H1 (cell line): ENCODE data around the gene CX3CR1. TPM values are rescaled to one million over a fixed set of nuclear protein-coding genes. Genes with fewer than 3 reads are reported as not detected.

Experiments used
- CBX8 ChIP-seq: fragments of 300-800, 300-1000 bp; sonication (generic); IDR thresholded peaks from 2 replicates; pipeline ENCODE4 v1.7.1; 2016; ENCODE audit warnings: low read depth, low read length, borderline replicate concordance
- CEBPB ChIP-seq: IDR thresholded peaks from 2 replicates; pipeline ENCODE4 v1.6.1; 2012; ENCODE audit warnings: low read depth, low read length
- KDM4A ChIP-seq: IDR thresholded peaks from one replicate; pipeline ENCODE4 v1.7.1; 2012; ENCODE audit warnings: low read depth, mild to moderate bottlenecking, moderate library complexity, low read length, inconsistent platforms; ENCODE audit not compliant: severe bottlenecking
- SP1 ChIP-seq: IDR thresholded peaks from 2 replicates; pipeline ENCODE4 v1.6.1; 2011; ENCODE audit warnings: low read depth, low read length
- SP4 ChIP-seq: IDR thresholded peaks from 2 replicates; pipeline ENCODE4 v1.6.1; 2012; ENCODE audit warnings: low read length, inconsistent platforms
- SRF ChIP-seq: IDR thresholded peaks from 2 replicates; pipeline ENCODE4 v1.6.1; 2011; ENCODE audit warnings: mild to moderate bottlenecking, low read depth, low read length, moderate library complexity
- SUZ12 ChIP-seq: fragments of 200-600 bp; sonication (generic); IDR thresholded peaks from 2 replicates; pipeline ENCODE4 v1.6.1; 2012; ENCODE audit warnings: mild to moderate bottlenecking, inconsistent platforms, low read length, moderate library complexity, mixed read lengths
- TAF1 ChIP-seq: IDR thresholded peaks from 2 replicates; pipeline ENCODE4 v1.6.1; 2011; ENCODE audit warnings: mild to moderate bottlenecking, low read depth, low read length
- polyA plus RNA-seq, 7 experiments: library from polyadenylated mRNA; depleted of rRNA in 3 of 7; stranded (reverse) in 5 of 7; unstranded in 2 of 7; fragments of >200 nt in 5 of 7; fragments of 200-250 nt in 2 of 7; gene quantifications; 1 replicate in 5 of 7; 2 replicates in 1 of 7; 4 replicates in 1 of 7; pipeline versions ENCODE4 v1.2.1 to v1.2.3, GENCODE V29; 2011 to 2013; ENCODE audit warnings: missing spikeins in 2 of 7, mixed read lengths in 2 of 7
- total RNA-seq: library from RNA; stranded (reverse); fragmentation: NEBNext Ultra II Directional; extraction: Animal tissue kit (Norgen Biotek cat#: 25700); gene quantifications from 2 replicates; pipeline ENCODE4 v1.2.1, GENCODE V29; 2021
- TF ChIP-seq, protein P1 (sequence below): fragments of 300-600 bp; sonication (generic); IDR thresholded peaks from 2 replicates; pipeline ENCODE4 v1.7.1; 2012; ENCODE audit warnings: low read length, moderate library complexity, mild to moderate bottlenecking, inconsistent platforms; ENCODE audit not compliant: insufficient replicate concordance
- TF ChIP-seq, protein P2 (sequence below), 3 experiments: IDR thresholded peaks; 1 replicate in 2 of 3; 2 replicates in 1 of 3; pipeline versions ENCODE4 v1.5.1 to v1.6.1; 2011; ENCODE audit warnings: low read length in 3 of 3, mild to moderate bottlenecking in 3 of 3, inconsistent platforms in 2 of 3, low read depth in 1 of 3, moderate library complexity in 1 of 3; ENCODE audit not compliant: insufficient read depth in 1 of 3; ENCODE audit errors: control extremely low read depth in 1 of 3

The CX3CR1 gene
- total and polyA plus RNA-seq, 2 of the 8 experiments (the other 6 are each of a cell fraction or from before 2014, with no cell fraction given) = 0.08 TPM; not detected in 1

- TF ChIP-seq, protein P1, sequence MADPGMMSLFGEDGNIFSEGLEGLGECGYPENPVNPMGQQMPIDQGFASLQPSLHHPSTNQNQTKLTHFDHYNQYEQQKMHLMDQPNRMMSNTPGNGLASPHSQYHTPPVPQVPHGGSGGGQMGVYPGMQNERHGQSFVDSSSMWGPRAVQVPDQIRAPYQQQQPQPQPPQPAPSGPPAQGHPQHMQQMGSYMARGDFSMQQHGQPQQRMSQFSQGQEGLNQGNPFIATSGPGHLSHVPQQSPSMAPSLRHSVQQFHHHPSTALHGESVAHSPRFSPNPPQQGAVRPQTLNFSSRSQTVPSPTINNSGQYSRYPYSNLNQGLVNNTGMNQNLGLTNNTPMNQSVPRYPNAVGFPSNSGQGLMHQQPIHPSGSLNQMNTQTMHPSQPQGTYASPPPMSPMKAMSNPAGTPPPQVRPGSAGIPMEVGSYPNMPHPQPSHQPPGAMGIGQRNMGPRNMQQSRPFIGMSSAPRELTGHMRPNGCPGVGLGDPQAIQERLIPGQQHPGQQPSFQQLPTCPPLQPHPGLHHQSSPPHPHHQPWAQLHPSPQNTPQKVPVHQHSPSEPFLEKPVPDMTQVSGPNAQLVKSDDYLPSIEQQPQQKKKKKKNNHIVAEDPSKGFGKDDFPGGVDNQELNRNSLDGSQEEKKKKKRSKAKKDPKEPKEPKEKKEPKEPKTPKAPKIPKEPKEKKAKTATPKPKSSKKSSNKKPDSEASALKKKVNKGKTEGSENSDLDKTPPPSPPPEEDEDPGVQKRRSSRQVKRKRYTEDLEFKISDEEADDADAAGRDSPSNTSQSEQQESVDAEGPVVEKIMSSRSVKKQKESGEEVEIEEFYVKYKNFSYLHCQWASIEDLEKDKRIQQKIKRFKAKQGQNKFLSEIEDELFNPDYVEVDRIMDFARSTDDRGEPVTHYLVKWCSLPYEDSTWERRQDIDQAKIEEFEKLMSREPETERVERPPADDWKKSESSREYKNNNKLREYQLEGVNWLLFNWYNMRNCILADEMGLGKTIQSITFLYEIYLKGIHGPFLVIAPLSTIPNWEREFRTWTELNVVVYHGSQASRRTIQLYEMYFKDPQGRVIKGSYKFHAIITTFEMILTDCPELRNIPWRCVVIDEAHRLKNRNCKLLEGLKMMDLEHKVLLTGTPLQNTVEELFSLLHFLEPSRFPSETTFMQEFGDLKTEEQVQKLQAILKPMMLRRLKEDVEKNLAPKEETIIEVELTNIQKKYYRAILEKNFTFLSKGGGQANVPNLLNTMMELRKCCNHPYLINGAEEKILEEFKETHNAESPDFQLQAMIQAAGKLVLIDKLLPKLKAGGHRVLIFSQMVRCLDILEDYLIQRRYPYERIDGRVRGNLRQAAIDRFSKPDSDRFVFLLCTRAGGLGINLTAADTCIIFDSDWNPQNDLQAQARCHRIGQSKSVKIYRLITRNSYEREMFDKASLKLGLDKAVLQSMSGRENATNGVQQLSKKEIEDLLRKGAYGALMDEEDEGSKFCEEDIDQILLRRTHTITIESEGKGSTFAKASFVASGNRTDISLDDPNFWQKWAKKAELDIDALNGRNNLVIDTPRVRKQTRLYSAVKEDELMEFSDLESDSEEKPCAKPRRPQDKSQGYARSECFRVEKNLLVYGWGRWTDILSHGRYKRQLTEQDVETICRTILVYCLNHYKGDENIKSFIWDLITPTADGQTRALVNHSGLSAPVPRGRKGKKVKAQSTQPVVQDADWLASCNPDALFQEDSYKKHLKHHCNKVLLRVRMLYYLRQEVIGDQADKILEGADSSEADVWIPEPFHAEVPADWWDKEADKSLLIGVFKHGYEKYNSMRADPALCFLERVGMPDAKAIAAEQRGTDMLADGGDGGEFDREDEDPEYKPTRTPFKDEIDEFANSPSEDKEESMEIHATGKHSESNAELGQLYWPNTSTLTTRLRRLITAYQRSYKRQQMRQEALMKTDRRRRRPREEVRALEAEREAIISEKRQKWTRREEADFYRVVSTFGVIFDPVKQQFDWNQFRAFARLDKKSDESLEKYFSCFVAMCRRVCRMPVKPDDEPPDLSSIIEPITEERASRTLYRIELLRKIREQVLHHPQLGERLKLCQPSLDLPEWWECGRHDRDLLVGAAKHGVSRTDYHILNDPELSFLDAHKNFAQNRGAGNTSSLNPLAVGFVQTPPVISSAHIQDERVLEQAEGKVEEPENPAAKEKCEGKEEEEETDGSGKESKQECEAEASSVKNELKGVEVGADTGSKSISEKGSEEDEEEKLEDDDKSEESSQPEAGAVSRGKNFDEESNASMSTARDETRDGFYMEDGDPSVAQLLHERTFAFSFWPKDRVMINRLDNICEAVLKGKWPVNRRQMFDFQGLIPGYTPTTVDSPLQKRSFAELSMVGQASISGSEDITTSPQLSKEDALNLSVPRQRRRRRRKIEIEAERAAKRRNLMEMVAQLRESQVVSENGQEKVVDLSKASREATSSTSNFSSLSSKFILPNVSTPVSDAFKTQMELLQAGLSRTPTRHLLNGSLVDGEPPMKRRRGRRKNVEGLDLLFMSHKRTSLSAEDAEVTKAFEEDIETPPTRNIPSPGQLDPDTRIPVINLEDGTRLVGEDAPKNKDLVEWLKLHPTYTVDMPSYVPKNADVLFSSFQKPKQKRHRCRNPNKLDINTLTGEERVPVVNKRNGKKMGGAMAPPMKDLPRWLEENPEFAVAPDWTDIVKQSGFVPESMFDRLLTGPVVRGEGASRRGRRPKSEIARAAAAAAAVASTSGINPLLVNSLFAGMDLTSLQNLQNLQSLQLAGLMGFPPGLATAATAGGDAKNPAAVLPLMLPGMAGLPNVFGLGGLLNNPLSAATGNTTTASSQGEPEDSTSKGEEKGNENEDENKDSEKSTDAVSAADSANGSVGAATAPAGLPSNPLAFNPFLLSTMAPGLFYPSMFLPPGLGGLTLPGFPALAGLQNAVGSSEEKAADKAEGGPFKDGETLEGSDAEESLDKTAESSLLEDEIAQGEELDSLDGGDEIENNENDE = no peak
- TF ChIP-seq KDM4A (no peak), CBX8 (no peak), CEBPB (no peak), SP1 (no peak), SRF (no peak), TAF1 (no peak), SUZ12 (no peak), SP4 (no peak)
- TF ChIP-seq, protein P2, sequence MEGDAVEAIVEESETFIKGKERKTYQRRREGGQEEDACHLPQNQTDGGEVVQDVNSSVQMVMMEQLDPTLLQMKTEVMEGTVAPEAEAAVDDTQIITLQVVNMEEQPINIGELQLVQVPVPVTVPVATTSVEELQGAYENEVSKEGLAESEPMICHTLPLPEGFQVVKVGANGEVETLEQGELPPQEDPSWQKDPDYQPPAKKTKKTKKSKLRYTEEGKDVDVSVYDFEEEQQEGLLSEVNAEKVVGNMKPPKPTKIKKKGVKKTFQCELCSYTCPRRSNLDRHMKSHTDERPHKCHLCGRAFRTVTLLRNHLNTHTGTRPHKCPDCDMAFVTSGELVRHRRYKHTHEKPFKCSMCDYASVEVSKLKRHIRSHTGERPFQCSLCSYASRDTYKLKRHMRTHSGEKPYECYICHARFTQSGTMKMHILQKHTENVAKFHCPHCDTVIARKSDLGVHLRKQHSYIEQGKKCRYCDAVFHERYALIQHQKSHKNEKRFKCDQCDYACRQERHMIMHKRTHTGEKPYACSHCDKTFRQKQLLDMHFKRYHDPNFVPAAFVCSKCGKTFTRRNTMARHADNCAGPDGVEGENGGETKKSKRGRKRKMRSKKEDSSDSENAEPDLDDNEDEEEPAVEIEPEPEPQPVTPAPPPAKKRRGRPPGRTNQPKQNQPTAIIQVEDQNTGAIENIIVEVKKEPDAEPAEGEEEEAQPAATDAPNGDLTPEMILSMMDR (IDR thresholded peaks at IDR 0.05; ENCODE audit: control extremely low read depth in 1 of 3, insufficient read depth in 1 of 3, low read depth in 1 of 3, low read length in 3 of 3) = no peak
Measured at GRCh38 chr3:39221141-39221530, 58.7 kb downstream of the CX3CR1 start (continued).
